Thyroid gland (tissue), 4 donors: ENCODE data around the gene PAQR5.
A peak's percentile ranks its signal among the peaks of the same experiment; 100 is the strongest.

Experiments used
- CTCF ChIP-seq, 6 experiments: fragments of 200-600 bp in 3 of 6; fragments of 450-650 bp in 3 of 6; sonication (generic) in 3 of 6; IDR thresholded peaks; one replicate each; pipeline ENCODE4 v1.5.1; 2016 to 2019; ENCODE audit warnings: antibody characterized with exemption in 6 of 6, mild to moderate bottlenecking in 2 of 6, inconsistent platforms in 1 of 6, moderate library complexity in 1 of 6
- POLR2A ChIP-seq, 2 donors: fragments of 450-650 bp; IDR thresholded peaks; one replicate each; pipeline ENCODE4 v1.6.1; 2017; ENCODE audit warnings: antibody characterized with exemption in 2 of 2, mild to moderate bottlenecking in 2 of 2, moderate library complexity in 1 of 2

- TF ChIP-seq CTCF (IDR thresholded peaks at IDR 0.05): no peak
- TF ChIP-seq POLR2A (IDR thresholded peaks at IDR 0.05): peak in 1 of 2 donors; percentile 18
These were observed 115.3 kb downstream of the PAQR5 start, which contains the start of gene KIF23 for GRCh38 chr15:69413822-69414700.
